NCI-H2196 treated with DMSO at 0.1 percent for 48 hours (cell line): ENCODE results near the gene STH.

Experiments used
- DNase-seq: peaks from one replicate; lab custom pipeline; 2025; ENCODE audit not compliant: unreplicated experiment; lab: John Stamatoyannopoulos, UW

STH gene

DNA sequence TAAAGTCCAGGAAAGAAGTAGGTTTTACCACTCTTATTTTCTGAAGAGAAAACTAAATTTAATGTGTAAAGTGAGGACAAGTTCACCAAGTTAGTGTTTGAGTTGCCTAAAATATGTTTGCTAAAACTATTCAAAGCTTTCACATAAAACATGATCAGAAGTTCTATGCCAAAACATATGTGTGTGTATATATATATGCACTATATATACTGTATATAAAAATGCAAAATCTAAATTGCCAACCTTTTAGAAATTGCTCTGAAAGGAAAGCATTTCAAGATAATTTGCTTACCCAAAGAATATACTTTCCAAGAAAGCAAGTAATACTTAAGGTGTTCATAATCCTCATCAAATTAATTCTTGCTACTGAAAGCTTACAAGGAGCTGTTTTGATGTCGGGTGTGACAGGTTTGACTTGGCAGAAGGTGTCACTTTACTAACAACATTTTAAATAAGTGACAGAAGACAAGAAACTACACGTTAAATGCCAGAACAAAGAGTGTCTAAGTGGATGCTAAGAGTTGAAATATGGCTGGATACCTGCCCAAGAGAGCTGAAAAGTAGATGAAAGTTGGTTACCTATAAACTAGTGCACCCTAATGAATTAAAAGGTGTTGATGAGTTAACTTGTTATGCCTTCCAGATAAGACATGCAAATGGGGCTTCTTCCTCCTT lies 32.3 kb upstream of the STH start:
- DNase-seq: no peak

GRCh38 chr17:45967378-45967777 lies 31.7 kb upstream of the STH start:
- no peak for DNase-seq

DNA sequence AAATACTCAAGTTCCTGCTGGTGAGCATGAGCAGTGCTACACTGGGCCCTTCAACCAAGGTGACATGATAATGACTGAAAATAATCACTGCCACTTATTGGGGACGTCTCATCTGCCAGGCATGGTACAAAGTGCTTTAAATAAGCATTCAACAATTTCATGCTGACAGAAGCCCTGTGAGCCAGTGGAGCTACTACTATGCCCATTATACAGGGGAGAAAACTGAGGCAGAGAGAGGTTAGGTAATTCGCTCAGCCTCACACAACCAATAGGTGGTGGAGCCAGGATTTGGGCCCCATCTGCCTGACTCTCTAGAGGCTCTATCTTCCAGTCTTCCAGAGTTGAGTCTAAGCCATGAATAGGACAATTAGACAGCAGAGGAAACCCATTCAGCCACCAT lies 30.3 kb upstream of the STH start:
- no peak for DNase-seq

GRCh38 chr17:45969726-45970125 lies 29.3 kb upstream of the STH start:
- DNase-seq: no peak

- no peak for DNase-seq
Measured at GRCh38 chr17:45970659-45971058, 28.4 kb upstream of the STH start.

- no peak for DNase-seq
Measured at GRCh38 chr17:45971698-45972141, 27.3 kb upstream of the STH start.

- DNase-seq: no peak
Measured at GRCh38 chr17:45972531-45972930, 26.5 kb upstream of the STH start.

- DNase-seq: no peak
Measured at GRCh38 chr17:45973099-45973780, 25.8 kb upstream of the STH start.

DNA sequence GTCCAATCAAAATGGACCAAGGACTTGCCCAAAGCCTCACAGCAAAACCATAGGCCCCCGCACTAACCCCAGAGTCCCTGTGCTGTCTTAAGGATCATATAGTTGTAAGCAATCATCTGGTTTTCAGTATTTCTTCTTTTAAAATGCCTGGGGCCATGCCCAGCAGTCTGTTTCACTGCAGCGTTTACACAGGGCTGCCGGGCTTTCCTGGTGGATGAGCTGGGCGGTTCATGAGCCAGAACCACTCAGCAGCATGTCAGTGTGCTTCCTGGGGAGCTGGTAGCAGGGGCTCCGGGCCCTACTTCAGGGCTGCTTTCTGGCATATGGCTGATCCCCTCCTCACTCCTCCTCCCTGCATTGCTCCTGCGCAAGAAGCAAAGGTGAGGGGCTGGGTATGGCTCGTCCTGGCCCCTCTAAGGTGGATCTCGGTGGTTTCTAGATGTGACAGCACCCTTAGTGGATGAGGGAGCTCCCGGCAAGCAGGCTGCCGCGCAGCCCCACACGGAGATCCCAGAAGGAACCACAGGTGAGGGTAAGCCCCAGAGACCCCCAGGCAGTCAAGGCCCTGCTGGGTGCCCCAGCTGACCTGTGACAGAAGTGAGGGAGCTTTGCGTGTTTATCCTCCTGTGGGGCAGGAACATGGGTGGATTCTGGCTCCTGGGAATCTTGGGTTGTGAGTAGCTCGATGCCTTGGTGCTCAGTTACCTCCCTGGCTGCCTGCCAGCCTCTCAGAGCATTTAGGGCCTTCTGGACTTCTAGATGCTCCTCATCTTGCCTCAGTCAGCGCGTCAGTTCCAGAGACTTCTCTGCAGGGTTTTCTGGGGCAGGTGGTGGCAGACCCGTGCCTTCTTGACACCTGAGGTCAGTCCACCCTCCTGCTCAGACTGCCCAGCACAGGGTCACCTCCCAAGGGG lies 24.8 kb upstream of the STH start:
- no peak for DNase-seq

DNA sequence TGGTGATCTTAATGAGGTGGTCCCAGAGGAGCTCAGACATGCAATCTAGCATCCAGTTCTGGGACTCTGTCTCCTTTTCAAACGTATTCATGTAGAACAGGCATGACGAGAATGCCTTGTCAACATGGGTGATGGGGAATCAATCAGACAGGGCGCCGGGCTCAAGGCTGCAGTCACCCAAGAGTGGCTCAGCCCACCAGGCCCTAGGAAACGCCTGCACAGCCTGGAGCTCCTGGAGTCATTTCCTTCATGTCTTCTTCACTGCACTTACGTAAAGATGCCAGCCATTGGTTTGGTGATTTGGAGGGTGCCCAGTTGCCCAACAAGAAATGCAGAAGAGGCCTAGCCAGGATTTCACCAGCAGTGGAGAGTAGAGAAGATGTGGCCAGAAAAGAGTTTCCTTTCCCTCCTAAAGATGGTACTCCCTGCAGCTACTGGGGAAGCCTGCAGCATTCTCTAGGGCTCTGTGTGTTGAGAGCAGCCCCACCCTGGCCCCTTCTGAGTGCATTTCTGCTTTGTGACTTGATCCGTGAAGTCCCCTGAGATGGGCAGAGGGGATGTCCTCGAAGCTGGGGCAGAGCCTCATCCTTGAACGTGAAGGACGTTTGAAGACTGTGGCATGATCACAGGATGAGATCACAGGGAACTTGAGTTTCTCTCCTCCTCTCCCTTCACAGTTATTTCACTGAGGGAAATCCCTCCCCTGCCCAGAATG lies 24.0 kb upstream of the STH start:
- DNase-seq: no peak

DNA sequence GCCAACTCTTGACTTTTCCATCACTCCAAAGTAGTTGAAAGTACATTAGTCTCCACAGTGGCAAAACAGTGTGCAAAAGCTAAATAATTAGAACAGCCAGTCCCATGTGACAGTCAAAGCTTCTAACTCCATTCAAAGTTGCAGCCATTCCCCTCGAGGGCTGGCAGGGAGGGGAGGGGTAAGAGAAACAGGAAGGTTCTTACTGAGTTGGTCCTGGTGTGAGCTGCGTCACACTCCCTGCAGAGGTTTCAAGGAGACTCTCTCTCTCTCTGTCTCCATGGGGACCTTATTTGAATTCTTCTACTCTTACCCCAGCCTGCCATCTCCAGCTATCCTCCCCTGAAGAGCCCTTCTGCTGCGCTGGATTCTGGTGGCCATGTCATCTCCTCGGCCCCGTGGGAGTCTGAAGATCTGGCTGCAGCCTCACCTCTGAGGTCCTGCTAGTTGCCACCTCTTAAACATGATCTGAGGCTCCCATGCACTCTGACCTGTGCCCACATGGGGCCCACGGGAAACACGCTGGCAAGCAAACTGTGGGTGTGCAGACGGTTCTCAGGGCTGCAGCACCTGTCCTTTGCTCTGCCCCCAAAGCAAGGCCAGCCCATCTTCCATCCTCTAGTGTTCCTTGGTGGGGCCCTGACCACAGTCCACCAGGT lies 23.3 kb upstream of the STH start:
- DNase-seq: no peak

DNA sequence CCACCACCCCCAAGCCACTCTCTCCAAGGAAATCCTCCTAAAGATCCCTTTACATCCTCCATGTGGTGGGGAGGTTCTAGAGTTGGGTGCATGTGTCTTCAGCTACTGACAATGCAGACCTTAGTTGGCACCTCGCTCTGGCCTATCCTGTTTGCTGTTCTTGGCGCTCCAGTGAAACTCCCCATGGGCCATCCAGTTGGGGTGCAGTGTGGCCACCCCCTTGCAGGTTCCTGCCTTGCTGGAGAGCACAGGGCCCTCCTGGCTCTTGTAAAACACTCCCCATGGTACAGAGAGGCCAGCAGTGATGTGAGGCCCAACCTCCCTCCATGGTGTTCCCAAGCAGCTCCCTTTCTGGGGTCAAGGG lies 22.7 kb upstream of the STH start:
- DNase-seq: no peak

DNA sequence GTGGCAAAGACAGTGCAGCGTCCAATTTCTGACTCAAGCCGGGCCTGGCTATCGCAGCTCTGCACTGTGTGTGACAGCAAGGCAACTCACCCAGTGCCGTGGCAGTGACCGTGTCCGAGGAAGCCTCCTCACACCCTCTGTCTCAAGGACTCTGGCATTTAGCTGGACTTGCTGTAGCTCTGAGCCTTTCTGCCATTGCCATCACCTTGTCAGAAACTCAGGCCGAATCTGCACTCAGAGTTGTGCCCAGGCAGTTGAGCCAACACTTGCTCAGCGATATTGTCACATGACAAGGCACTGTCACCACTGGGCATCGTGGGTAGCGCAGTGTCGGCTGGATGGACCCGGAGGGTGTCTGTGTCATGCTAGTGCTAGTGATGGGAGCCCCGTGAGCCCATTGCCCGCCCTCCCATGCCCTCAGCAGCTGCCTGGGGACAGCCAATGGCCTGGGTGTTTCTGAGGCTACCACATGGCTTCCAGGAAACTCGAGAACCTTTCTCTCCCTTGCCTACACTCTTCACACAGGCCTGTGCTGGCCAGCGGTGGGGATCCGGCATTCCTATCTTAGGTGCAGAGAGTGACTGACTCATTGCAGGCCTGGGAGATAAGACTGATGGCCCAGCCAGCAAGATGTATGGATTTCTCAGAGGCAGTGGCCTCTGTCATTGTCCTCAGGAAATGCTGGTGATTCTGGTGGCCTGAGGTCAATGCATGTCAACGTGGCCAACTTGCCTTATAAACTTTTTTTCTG lies 22.1 kb upstream of the STH start:
- DNase-seq: no peak

GRCh38 chr17:45977506-45977824 lies 21.6 kb upstream of the STH start:
- no peak for DNase-seq

GRCh38 chr17:45977976-45978626 lies 20.9 kb upstream of the STH start:
- no peak for DNase-seq

GRCh38 chr17:45979137-45979536 lies 19.9 kb upstream of the STH start:
- no peak for DNase-seq

DNA sequence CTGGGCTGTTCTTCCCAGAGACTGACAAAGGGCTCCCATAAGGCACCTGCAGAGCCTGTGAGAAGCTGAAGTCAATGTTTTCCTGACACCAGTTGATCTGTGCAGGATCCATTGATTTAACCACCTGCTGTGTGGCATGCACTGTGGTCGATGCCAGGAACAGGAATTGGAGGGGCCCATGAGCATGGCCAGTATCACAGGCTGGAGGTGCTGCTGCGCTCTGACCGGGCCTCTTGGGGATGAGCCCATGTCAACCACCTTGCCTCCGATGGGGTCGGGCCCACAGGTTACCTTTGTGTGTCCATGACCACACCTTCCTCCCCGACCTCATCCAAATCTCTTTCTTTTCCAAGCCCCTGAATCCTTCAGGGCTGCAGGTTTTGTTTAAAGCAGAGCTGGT lies 18.2 kb upstream of the STH start:
- DNase-seq: no peak

GRCh38 chr17:45981306-45981705 lies 17.7 kb upstream of the STH start:
- DNase-seq: no peak

DNA sequence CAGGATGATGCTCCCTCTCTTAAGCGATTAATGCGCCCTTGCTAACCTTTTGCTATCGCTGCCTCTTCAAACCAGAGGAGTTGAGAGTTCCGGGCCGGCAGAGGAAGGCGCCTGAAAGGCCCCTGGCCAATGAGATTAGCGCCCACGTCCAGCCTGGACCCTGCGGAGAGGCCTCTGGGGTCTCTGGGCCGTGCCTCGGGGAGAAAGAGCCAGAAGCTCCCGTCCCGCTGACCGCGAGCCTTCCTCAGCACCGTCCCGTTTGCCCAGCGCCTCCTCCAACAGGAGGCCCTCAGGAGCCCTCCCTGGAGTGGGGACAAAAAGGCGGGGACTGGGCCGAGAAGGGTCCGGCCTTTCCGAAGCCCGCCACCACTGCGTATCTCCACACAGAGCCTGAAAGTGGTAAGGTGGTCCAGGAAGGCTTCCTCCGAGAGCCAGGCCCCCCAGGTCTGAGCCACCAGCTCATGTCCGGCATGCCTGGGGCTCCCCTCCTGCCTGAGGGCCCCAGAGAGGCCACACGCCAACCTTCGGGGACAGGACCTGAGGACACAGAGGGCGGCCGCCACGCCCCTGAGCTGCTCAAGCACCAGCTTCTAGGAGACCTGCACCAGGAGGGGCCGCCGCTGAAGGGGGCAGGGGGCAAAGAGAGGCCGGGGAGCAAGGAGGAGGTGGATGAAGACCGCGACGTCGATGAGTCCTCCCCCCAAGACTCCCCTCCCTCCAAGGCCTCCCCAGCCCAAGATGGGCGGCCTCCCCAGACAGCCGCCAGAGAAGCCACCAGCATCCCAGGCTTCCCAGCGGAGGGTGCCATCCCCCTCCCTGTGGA lies 16.0 kb upstream of the STH start:
- no peak for DNase-seq
